Heart left ventricle (tissue), 16 donors: ENCODE data around the gene PTPRE. TPM values are rescaled to one million over a fixed set of nuclear protein-coding genes. Genes with fewer than 3 reads are reported as not detected.
A peak's percentile ranks its signal among the peaks of the same experiment; 100 is the strongest.

Experiments used
- ATAC-seq, 4 donors: fragments of 200-7000 bp; cut with Tn5 transposase; one replicate each; pipeline ENCODE4 v1.9.1; 2020 to 2022; ENCODE audit warnings: moderate library complexity in 4 of 4, mild to moderate bottlenecking in 3 of 4, moderate number of reproducible peaks in 1 of 4
- DNase-seq, 5 donors: peaks; one replicate each; pipeline ENCODE4 v3.0.0-alpha.2; 2020
- H3K27ac ChIP-seq, 12 donors: fragments of 200-600 bp; sonication (generic) in 4 of 12; one replicate each; pipeline versions ENCODE4 v1.5.0 to v1.8.0; 2016 to 2022; ENCODE audit warnings: mild to moderate bottlenecking in 2 of 12
- H3K27me3 ChIP-seq, 9 donors: fragments of 200-600 bp; sonication (generic) in 2 of 9; one replicate each; pipeline versions ENCODE4 v1.5.1 to v1.8.0; 2016 to 2022; ENCODE audit warnings: mild to moderate bottlenecking in 3 of 9
- H3K36me3 ChIP-seq, 9 donors: fragments of 200-600 bp; sonication (generic) in 2 of 9; one replicate each; pipeline versions ENCODE4 v1.5.0 to v1.8.0; 2018 to 2022; ENCODE audit warnings: mild to moderate bottlenecking in 2 of 9
- H3K4me1 ChIP-seq, 12 donors: fragments of 200-600 bp; sonication (generic) in 4 of 12; one replicate each; pipeline versions ENCODE4 v1.5.0 to v1.8.0; 2016 to 2022; ENCODE audit warnings: mild to moderate bottlenecking in 3 of 12
- H3K4me3 ChIP-seq, 12 donors: fragments of 200-600 bp; sonication (generic) in 4 of 12; one replicate each; pipeline versions ENCODE4 v1.5.0 to v1.8.0; 2017 to 2022; ENCODE audit warnings: mild to moderate bottlenecking in 9 of 12, moderate library complexity in 4 of 12
- H3K9me3 ChIP-seq, 12 donors: fragments of 200-600 bp; sonication (generic) in 4 of 12; one replicate each; pipeline versions ENCODE4 v1.5.0 to v1.8.0; 2016 to 2022; ENCODE audit warnings: mild to moderate bottlenecking in 1 of 12
- CTCF ChIP-seq, 12 donors: fragments of 200-600 bp; sonication (generic) in 4 of 12; IDR thresholded peaks; one replicate each; pipeline versions ENCODE4 v1.5.0 to v1.8.0; 2018 to 2022; ENCODE audit warnings: antibody characterized with exemption in 12 of 12, mild to moderate bottlenecking in 5 of 12
- POLR2A ChIP-seq, 2 donors: fragments of 450-650 bp; IDR thresholded peaks; one replicate each; pipeline ENCODE4 v1.6.1; 2017; ENCODE audit warnings: antibody characterized with exemption in 2 of 2, mild to moderate bottlenecking in 2 of 2, moderate library complexity in 2 of 2
- WGBS, 4 donors: extraction: QIAGEN DNeasy Blood & Tissue Kit in 2 of 4; methylation state at CpG; one replicate each; pipeline versions ENCODE4 v1.1.5 to v1.1.7; 2013 to 2018; 5-methylcytosine and 5-hydroxymethylcytosine counted together
- intact Hi-C, 10 donors: fragments of 100-400 bp; cut with DNase I; formaldehyde crosslinking; loops; one replicate each; pipeline versions ENCODE4 v1.11.1 to v1.14.2; 2022
- polyA plus RNA-seq, 2 donors: library from polyadenylated mRNA; stranded (reverse); fragments of 200-250 nt; gene quantifications; one replicate each; pipeline ENCODE4 v1.2.3, GENCODE V29; 2013
- total RNA-seq, 9 donors: library from RNA; depleted of rRNA in 2 of 9; stranded (reverse); fragments of >200 nt in 2 of 9; fragmentation: NEBNext Ultra II Directional in 3 of 9; extraction: Animal tissue kit (Norgen Biotek cat#: 25700) in 3 of 9; gene quantifications; one replicate each; pipeline versions ENCODE4 v1.1.0 to v1.2.4, GENCODE V29; 2016 to 2023
- donor health status: ischemic (EF 13 %, LVEDD 7.1; RV severe dilation, severe dysfunction).
- donor health status: healthy with polysubstance abuse.
- donor health status: DM: no; HTN: yes; CAD: no.
- donor health status: DM: no; HTN: no; CAD: no.
- donor health status: ischemic (EF 25% LVEDD 6.9; RV normal size, moderate dysfunction).
- donor health status: ischemic (EF 25% LVEDD 5.7; RV mildly dilated, moderate dysfunction).
- donor health status: healthy.
- donor health status: DM: yes; HTN: yes; CAD: no.
- donor health status: ischemic (EF 35%, LVEDD 5.7; RV mildly dilated, moderate dysfunction).
- donor health status: nonischemic (EF 11% LVEDD 7.7; RV severe dilation, severe dysfunction).
- donor health status: DM: yes; HTN: yes; CAD: no.
- donor health status: PGD.
- donor health status: ischemic (EF 29% LVEDD 5.4; RV normal size, mild dysfunction).
- donor health status: nonischemic (EF 23%, LVEDD 6.1; RV moderate dilation, normal function).

The PTPRE gene
- total and polyA plus RNA-seq, 11 donors, result 6.9 to 55.0 (median 24.1) TPM

GRCh38 chr10:128084991-128085390 lies 178.1 kb downstream of the PTPRE start:
- Histone ChIP-seq H3K9me3 (no peaks in the 10 kb centered on the region), H3K27me3 (peaks cover 0 to 4% (median 0%) of the 10 kb centered on the region in 9 donors), H3K27ac (no peak overlapping the region), H3K4me1 (no peaks in the 10 kb centered on the region), H3K36me3 (peaks cover 0 to 54% (median 34%) of the 10 kb centered on the region in 9 donors), H3K4me3 (no peak overlapping the region)
- WGBS, 4 donors, result 90 to 93% (median 91%) methylated on average over 8 of the region's 8 CpGs
- intact Hi-C loops, result loop anchor here in 4 of 10 donors (5.0 to 10.0 kb wide), 2 partner anchors 60 to 67 kb away; no protein-coding TSS in a partner anchor
- DNase-seq (no peak), ATAC-seq (peak in 1 of 4 donors; percentile 22)
- TF ChIP-seq POLR2A (IDR thresholded peaks at IDR 0.05) (no peak), CTCF (IDR thresholded peaks at IDR 0.05) (no peak)

- ATAC-seq (peak in 2 of 4 donors; percentile 24 to 33), DNase-seq (no peak)
- WGBS, 4 donors, result 73 to 78% (median 74%) methylated on average over 9 to 10 of the region's 10 CpGs
- Histone ChIP-seq H3K36me3 (peaks cover 0 to 42% (median 27%) of the 10 kb centered on the region in 9 donors), H3K4me3 (no peak overlapping the region), H3K9me3 (no peaks in the 10 kb centered on the region), H3K4me1 (no peaks in the 10 kb centered on the region), H3K27ac (no peak overlapping the region), H3K27me3 (peaks cover 0 to 7% (median 0%) of the 10 kb centered on the region in 9 donors)
- TF ChIP-seq POLR2A (IDR thresholded peaks at IDR 0.05), result no peak
- no peak for TF ChIP-seq CTCF (IDR thresholded peaks at IDR 0.05)
- intact Hi-C loops, result loop anchor here in 2 of 10 donors (10.0 kb wide), 1 partner anchor 59 kb away; no protein-coding TSS in a partner anchor
These were observed 179.3 kb downstream of the PTPRE start for GRCh38 chr10:128086003-128086863.

- no peaks in the 10 kb centered on the region for H3K4me1 ChIP-seq
- H3K4me3 ChIP-seq, result no peak overlapping the region
- intact Hi-C loops, result loop anchor here in 2 of 10 donors (10.0 kb wide), 1 partner anchor 57 kb away; no protein-coding TSS in a partner anchor
- ATAC-seq (no peak), DNase-seq (no peak)
- peaks cover 0 to 7% (median 0%) of the 10 kb centered on the region in 9 donors for H3K27me3 ChIP-seq
- no peak for TF ChIP-seq POLR2A (IDR thresholded peaks at IDR 0.05)
- TF ChIP-seq CTCF (IDR thresholded peaks at IDR 0.05), result no peak
- 71 to 82% (median 76%) methylated on average over 7 of the region's 7 CpGs for WGBS, 4 donors
- no peak overlapping the region for H3K27ac ChIP-seq
- no peaks in the 10 kb centered on the region for H3K9me3 ChIP-seq
- peaks cover 0 to 31% (median 25%) of the 10 kb centered on the region in 9 donors for H3K36me3 ChIP-seq
These were observed 180.4 kb downstream of the PTPRE start for GRCh38 chr10:128087146-128087883.
